Endometrium (tissue), 2 donors: ENCODE data around the gene CAB39L.

Source experiments
- FAIRE-seq: peaks from 2 replicates; lab custom pipeline; 2012; peaks lifted over from hg19 to GRCh38; lab: Jason Lieb, UNC
- donor health status: control.
- donor health status: control.

CAB39L gene

GRCh38 chr13:49441312-49441711 lies 2.6 kb downstream of the CAB39L start:
- no peak for FAIRE-seq

GRCh38 chr13:49439609-49440008 lies 4.3 kb downstream of the CAB39L start:
- no peak for FAIRE-seq

GRCh38 chr13:49437705-49438104 lies 6.2 kb downstream of the CAB39L start:
- no peak for FAIRE-seq

DNA sequence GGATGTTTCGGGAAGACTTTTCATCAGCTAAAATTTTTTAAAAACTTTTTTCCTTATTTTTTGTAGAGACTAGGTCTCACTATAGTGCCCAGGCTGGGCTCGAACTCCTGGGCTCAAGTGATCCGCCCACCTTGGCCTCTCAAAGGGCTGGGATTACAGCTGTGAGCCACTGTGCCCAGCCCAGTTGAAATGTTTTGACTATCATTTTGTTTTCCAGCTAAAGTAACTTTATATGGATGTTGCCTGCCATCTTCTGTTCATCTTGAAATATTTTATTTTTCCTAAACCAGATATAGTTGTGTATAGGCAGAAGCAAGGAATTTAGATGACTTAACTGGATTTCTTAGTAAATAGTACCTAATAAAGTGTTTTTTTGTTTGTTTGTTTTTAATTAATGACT lies 7.0 kb downstream of the CAB39L start:
- FAIRE-seq: peak; percentile 87

DNA sequence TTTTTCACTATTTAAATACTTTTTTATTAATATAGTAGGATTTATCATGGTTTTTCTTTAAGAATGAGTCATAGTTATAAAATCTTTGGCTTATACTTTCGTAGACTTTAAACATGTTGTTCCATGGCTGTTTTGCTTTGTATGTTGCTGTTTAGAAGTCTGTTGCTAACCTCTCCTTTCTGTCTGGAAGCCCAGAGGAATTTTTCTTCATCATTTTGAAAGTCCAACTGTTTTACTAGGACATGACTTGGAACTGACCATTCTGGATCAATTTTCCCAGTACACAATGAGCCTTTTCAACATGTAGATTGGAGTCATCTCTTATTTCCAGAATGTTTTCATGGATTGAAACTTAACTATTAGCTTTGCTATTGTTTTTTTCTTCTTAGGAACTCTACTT lies 7.9 kb downstream of the CAB39L start:
- FAIRE-seq: no peak

GRCh38 chr13:49429121-49429520 lies 14.7 kb downstream of the CAB39L start:
- FAIRE-seq: no peak

- FAIRE-seq: no peak
These were observed 15.7 kb downstream of the CAB39L start for GRCh38 chr13:49428041-49428763.

DNA sequence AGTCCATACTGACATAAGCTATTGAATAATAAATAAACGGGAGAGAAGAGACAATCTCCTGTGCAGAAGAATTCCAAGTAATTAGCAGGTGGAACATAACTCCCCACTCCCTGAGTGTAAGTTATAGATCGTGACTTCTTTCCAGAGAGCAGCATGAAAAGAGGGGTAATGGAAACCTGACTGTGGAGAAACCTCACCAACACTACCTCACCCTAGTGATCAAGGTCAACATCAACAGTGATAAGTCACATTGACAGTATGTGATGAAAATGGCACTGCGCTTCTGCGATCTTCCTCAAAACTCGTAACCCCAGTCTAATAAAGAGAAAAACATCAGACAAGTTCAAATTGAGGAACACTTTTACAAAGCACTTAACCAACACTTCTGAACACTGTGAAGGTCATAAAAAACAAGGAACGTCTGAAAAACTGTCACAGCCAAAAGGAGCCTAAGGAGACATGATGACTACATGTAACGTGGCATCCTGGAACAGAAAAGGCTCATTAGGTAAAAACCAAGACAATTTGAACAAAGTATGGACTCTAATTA lies 19.8 kb downstream of the CAB39L start:
- no peak for FAIRE-seq

- no peak for FAIRE-seq
These were observed 22.5 kb downstream of the CAB39L start for GRCh38 chr13:49421391-49421790.

DNA sequence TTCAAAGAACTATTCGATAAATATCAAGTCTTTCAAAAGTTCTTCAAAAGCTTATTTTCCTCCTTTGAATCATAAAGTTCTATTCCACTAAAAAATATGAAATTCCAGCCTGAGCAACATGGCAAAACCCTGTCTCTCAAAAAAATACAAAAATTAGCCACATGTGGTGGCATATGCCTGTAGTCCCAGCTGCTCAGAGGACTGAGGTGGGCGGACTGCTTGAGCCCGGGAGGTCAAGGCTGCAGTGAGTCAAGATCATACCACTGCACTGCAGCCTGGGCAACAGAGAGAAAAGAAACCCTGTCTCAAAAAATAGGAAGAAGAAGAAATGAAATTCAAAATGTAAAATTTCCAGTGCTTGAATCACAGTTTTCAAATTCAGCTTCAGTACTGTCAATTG lies 24.6 kb downstream of the CAB39L start:
- FAIRE-seq: no peak

DNA sequence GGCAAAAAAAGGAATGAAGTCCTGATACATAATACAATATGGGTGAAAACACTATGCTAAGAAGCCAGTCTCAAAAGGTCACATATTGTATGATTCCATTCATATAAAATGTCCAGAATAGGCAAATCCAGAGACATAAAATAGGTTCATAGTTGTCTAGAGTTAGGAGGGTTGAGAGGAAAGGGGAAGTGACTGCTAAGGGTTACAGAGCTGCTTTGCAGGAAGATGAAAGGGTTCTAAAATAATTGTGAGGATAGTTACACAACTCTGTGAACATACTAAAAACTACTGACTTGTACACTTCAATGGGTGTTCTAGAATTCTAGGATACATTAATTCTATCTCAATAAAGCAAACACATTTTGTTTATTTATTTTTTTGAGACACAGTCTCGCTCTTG lies 25.7 kb downstream of the CAB39L start:
- no peak for FAIRE-seq

GRCh38 chr13:49417161-49417560 lies 26.7 kb downstream of the CAB39L start:
- FAIRE-seq: no peak

GRCh38 chr13:49412749-49413148 lies 31.1 kb downstream of the CAB39L start:
- no peak for FAIRE-seq

GRCh38 chr13:49411353-49411752 lies 32.5 kb downstream of the CAB39L start:
- FAIRE-seq: no peak

DNA sequence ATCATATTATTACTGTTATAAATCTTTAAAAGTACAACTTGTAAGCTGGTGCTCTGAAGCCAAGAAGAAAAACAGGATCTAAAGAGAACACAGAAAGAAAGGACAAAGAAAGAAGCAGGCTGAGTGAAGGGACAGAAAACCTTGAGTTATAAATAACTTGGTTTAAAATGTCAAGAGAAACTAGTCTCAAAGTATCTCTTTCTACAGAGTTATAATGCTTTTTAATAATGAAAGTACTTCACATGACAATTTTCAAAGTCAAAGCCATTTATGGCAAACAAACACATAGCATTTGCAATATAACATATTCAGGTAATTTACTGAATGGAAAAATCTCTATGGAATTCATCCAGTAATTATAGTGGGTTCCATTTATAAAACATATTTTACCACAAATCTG lies 33.4 kb downstream of the CAB39L start:
- peak; percentile 41 for FAIRE-seq

- no peak for FAIRE-seq
These were observed 33.9 kb downstream of the CAB39L start for GRCh38 chr13:49410006-49410405.

DNA sequence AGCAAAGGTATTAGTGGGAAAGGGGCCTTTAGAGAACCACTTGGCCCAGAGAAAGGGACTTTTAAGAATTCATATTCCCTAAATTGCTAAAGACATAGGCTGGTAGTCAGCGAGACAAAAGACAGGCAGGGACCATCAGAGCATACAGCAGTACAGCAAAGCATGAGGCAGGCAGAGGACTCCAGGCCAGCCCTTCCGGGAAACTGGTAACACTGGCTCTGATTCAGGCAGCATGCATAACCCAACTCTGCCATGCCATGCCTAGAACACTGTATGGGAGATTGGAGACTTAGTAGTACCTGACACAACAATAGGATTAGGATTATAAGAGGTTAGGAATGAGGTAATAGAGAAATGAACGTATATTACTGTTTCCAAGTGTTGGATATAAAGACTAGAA lies 34.9 kb downstream of the CAB39L start:
- FAIRE-seq: no peak

- no peak for FAIRE-seq
These were observed 35.9 kb downstream of the CAB39L start for GRCh38 chr13:49407936-49408335.

DNA sequence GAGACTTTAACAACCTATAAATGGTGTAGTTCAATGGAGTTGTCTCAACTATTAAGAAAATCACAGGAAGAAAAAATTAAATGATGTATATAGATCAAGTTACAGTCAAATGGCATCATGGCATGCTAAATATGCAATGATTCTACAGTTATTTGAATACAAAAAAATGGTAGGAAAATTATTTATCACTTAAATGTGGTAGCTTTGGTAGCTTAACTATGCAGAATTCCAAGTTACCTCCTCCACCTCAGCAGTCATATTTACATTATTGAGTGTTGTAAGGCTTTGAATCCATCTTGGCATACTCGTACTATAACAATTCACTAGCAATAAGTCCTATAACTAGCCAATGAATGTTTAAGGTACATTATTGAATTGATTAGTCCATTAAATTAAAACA lies 36.8 kb downstream of the CAB39L start:
- no peak for FAIRE-seq

DNA sequence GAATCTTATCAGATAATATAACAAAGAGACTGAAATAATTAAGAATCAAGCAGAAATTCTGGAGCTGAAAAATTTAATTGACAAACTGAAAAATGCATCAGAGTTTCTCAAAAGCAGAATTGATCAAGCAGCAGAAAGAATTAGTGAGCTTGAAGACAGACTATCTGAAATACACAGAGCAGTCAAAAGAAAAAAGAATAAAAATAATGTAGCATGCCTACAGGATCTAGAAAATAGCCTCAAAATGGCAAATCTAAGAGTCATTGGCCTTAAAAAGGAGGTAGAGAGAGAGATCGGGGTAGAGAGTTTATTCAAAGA lies 39.2 kb downstream of the CAB39L start:
- no peak for FAIRE-seq

DNA sequence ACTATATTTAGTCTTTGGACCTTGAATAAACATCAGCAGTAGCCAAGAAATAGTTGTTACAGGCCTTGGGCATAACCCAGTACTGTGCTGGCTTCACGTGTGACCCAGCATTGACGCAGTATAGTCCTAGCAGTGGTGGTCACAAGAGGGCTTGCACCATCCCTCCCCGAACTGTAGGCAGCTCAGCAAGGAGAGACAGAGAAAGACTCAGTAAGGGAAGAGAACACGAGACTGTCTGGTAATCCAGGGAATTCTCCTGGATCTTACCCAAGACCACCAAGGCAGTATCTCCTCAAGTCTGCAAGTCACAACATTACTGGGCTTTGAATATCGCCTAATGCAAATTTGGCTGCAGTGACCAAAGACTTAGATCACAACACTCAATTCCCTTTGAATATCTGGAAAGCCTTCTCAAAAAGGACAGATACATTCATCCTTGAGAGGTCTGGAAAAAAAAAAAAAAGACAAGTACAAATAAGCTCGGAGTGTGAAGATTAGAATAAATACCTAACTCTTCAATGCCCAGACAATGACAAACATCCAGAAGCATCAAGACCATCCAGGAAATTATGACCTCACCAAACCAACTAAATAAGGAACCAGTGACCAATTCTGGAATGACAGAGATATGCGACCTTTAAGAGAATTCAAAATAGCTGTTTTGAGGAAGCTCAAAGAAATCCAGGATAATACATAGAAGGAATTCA lies 39.7 kb downstream of the CAB39L start:
- FAIRE-seq: no peak

DNA sequence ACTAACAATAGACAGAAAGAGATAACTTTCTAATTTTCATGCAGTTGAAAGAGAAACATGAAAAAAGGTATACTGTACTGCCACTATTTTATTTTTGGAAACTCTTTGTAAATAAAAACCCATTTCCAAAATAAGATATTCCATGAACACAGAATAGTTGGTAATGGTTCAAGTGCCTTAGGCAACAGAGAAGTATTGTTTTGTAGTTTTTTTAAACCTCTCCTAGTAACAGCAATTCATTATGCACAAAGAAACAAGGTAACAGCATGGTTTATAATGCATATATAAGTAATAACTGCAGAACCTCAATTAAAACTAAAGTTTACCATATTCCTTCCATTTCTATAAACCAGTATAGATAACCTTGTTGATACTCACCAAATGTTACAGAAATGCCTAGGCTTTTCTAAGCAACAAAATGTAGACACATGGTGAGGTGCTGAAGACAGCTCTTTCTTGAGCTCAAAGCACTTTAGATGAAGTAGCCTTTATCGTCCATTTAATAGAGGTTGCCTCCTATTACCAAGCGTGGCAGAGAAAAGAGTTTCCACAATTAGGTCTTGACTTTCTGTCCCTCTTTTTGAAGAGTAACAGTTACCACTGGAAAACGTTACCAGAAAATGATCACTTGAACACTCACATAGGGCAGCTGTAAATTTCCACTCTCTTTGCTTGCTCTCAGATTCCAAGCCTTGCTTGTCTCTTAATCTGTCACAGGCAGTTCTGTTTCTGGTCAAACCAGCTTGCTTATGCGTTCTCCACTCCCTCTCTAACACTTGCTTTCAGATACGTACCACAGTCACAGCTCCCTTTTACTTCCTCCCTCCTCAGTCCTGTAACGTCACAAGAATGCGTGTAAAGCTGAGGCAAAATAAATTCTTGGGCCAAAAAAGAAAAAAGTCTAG lies 42.9 kb downstream of the CAB39L start:
- peak; percentile 85 for FAIRE-seq
